H1 (cell line): ENCODE data around the gene GCFC2. TPM values are rescaled to one million over a fixed set of nuclear protein-coding genes. Genes with fewer than 3 reads are reported as not detected.

ENCODE experiments used
- POLR2A ChIP-seq, 2 experiments: IDR thresholded peaks; 1 replicate in 1 of 2; 2 replicates in 1 of 2; pipeline ENCODE4 v1.6.1; 2011; ENCODE audit warnings: low read depth in 2 of 2, low read length in 2 of 2, mild to moderate bottlenecking in 2 of 2; ENCODE audit errors: control extremely low read depth in 1 of 2
- RBBP5 ChIP-seq: IDR thresholded peaks from 2 replicates; pipeline ENCODE4 v1.7.1; 2012; ENCODE audit warnings: low read depth, mild to moderate bottlenecking, inconsistent platforms, low read length, moderate library complexity, borderline replicate concordance
- SAP30 ChIP-seq: fragments of 300-600 bp; sonication (generic); IDR thresholded peaks from 2 replicates; pipeline ENCODE4 v1.7.1; 2012; ENCODE audit warnings: low read length, moderate library complexity, mild to moderate bottlenecking, inconsistent platforms; ENCODE audit not compliant: insufficient read depth, insufficient replicate concordance
- SIX5 ChIP-seq: IDR thresholded peaks from 2 replicates; pipeline ENCODE4 v1.6.1; 2011; ENCODE audit warnings: mild to moderate bottlenecking, low read depth, low read length
- SP4 ChIP-seq: IDR thresholded peaks from 2 replicates; pipeline ENCODE4 v1.6.1; 2012; ENCODE audit warnings: low read length, inconsistent platforms
- polyA plus RNA-seq, 7 experiments: library from polyadenylated mRNA; depleted of rRNA in 3 of 7; stranded (reverse) in 5 of 7; unstranded in 2 of 7; fragments of >200 nt in 5 of 7; fragments of 200-250 nt in 2 of 7; gene quantifications; 1 replicate in 5 of 7; 2 replicates in 1 of 7; 4 replicates in 1 of 7; pipeline versions ENCODE4 v1.2.1 to v1.2.3, GENCODE V29; 2011 to 2013; ENCODE audit warnings: missing spikeins in 2 of 7, mixed read lengths in 2 of 7
- total RNA-seq: library from RNA; stranded (reverse); fragmentation: NEBNext Ultra II Directional; extraction: Animal tissue kit (Norgen Biotek cat#: 25700); gene quantifications from 2 replicates; pipeline ENCODE4 v1.2.1, GENCODE V29; 2021

The GCFC2 gene
- total and polyA plus RNA-seq, 2 of the 8 experiments (the other 6 are each of a cell fraction or from before 2014, with no cell fraction given) = 5.6 to 19.1 TPM

GRCh38 chr2:75619956-75620740 lies 90.6 kb downstream of the GCFC2 start (continued):
- TF ChIP-seq SAP30 = no peak
- no peak for TF ChIP-seq SP4
- no peak for TF ChIP-seq RBBP5
- TF ChIP-seq SIX5 = no peak
- TF ChIP-seq POLR2A (IDR thresholded peaks at IDR 0.05; ENCODE audit: control extremely low read depth in 1 of 2, low read depth in 2 of 2, low read length in 2 of 2) = no peak
